ENCODE data around the gene ZXDB.
A peak's percentile ranks its signal among the peaks of the same experiment; 100 is the strongest.
"Not testable (repeated sequence)": the region's sequence is repeated elsewhere in the genome, so short reads cannot be mapped to it uniquely, and the experiment has no call there.

ZXDB gene

GRCh38 chrX:57596109-57596508 lies 4.3 kb downstream of the ZXDB start:
- no peaks in the 10 kb centered on the region for H3K9me2 ChIP-seq (replicated peaks; ENCODE audit: low read depth, low read length)
- no peaks in the 10 kb centered on the region for H3K36me3 ChIP-seq (ENCODE audit: insufficient read depth, low read length)
- TF ChIP-seq EZH2phosphoT487 (IDR thresholded peaks at IDR 0.05; ENCODE audit: borderline replicate concordance): no peak
- TF ChIP-seq CTCF (conservative IDR thresholded peaks at IDR 0.05; ENCODE audit: low read length): no peak
- H3K4me2 ChIP-seq (ENCODE audit: low read depth, low read length, poor library complexity, severe bottlenecking): peak overlapping the region; percentile 88
- H3K9ac ChIP-seq (ENCODE audit: low read depth, low read length, poor library complexity, severe bottlenecking): peak overlapping the region; percentile 32
- H4K20me1 ChIP-seq (ENCODE audit: insufficient read depth, low read length, poor library complexity, severe bottlenecking): peaks cover 30% of the 10 kb centered on the region
- peaks cover 5% of the 10 kb centered on the region for H3K4me1 ChIP-seq (ENCODE audit: insufficient read depth, low read length, poor library complexity, severe bottlenecking)
- no peaks in the 10 kb centered on the region for H3K9me3 ChIP-seq (ENCODE audit: insufficient read depth, low read depth, low read length)
- no peaks in the 10 kb centered on the region for H3K27me3 ChIP-seq (ENCODE audit: insufficient read depth, low read length, poor library complexity, severe bottlenecking)
- H3K79me2 ChIP-seq (ENCODE audit: insufficient read depth, low read length): peaks cover 37% of the 10 kb centered on the region
- no peaks in the 10 kb centered on the region for H3F3A ChIP-seq (ENCODE audit: low read depth)
- H2AFZ ChIP-seq (ENCODE audit: low read length): no peak overlapping the region
- peak overlapping the region; percentile 70 for H3K4me3 ChIP-seq (ENCODE audit: low read length, poor library complexity, severe bottlenecking)

GRCh38 chrX:57596516-57596915 lies 4.7 kb downstream of the ZXDB start:
- peak overlapping the region; percentile 32 for H3K9ac ChIP-seq (ENCODE audit: low read depth, low read length, poor library complexity, severe bottlenecking)
- no peaks in the 10 kb centered on the region for H3K36me3 ChIP-seq (ENCODE audit: insufficient read depth, low read length)
- H3F3A ChIP-seq (ENCODE audit: low read depth): no peaks in the 10 kb centered on the region
- peaks cover 30% of the 10 kb centered on the region for H4K20me1 ChIP-seq (ENCODE audit: insufficient read depth, low read length, poor library complexity, severe bottlenecking)
- no peak for TF ChIP-seq CTCF (conservative IDR thresholded peaks at IDR 0.05; ENCODE audit: low read length)
- TF ChIP-seq EZH2phosphoT487 (IDR thresholded peaks at IDR 0.05; ENCODE audit: borderline replicate concordance): no peak
- H3K4me2 ChIP-seq (ENCODE audit: low read depth, low read length, poor library complexity, severe bottlenecking): peak overlapping the region; percentile 88
- peaks cover 37% of the 10 kb centered on the region for H3K79me2 ChIP-seq (ENCODE audit: insufficient read depth, low read length)
- H3K27me3 ChIP-seq (ENCODE audit: insufficient read depth, low read length, poor library complexity, severe bottlenecking): no peaks in the 10 kb centered on the region
- H2AFZ ChIP-seq (ENCODE audit: low read length): no peak overlapping the region
- no peaks in the 10 kb centered on the region for H3K9me3 ChIP-seq (ENCODE audit: insufficient read depth, low read depth, low read length)
- H3K4me3 ChIP-seq (ENCODE audit: low read length, poor library complexity, severe bottlenecking): peak overlapping the region; percentile 70
- peaks cover 4% of the 10 kb centered on the region for H3K4me1 ChIP-seq (ENCODE audit: insufficient read depth, low read length, poor library complexity, severe bottlenecking)
- H3K9me2 ChIP-seq (replicated peaks; ENCODE audit: low read depth, low read length): no peaks in the 10 kb centered on the region

- no peaks in the 10 kb centered on the region for H3K9me2 ChIP-seq (replicated peaks; ENCODE audit: low read depth, low read length)
- H3K9ac ChIP-seq (ENCODE audit: low read depth, low read length, poor library complexity, severe bottlenecking): no peak overlapping the region
- H3K36me3 ChIP-seq (ENCODE audit: insufficient read depth, low read length): no peaks in the 10 kb centered on the region
- no peaks in the 10 kb centered on the region for H4K20me1 ChIP-seq (ENCODE audit: insufficient read depth, low read length, poor library complexity, severe bottlenecking)
- no peaks in the 10 kb centered on the region for H3K27me3 ChIP-seq (ENCODE audit: insufficient read depth, low read length, poor library complexity, severe bottlenecking)
- no peaks in the 10 kb centered on the region for H3F3A ChIP-seq (ENCODE audit: low read depth)
- TF ChIP-seq EZH2phosphoT487 (IDR thresholded peaks at IDR 0.05; ENCODE audit: borderline replicate concordance) (no peak), CTCF (conservative IDR thresholded peaks at IDR 0.05; ENCODE audit: low read length) (no peak)
- H2AFZ ChIP-seq (ENCODE audit: low read length): no peak overlapping the region
- H3K4me2 ChIP-seq (ENCODE audit: low read depth, low read length, poor library complexity, severe bottlenecking): no peak overlapping the region
- no peak overlapping the region for H3K4me3 ChIP-seq (ENCODE audit: low read length, poor library complexity, severe bottlenecking)
- H3K4me1 ChIP-seq (ENCODE audit: insufficient read depth, low read length, poor library complexity, severe bottlenecking): no peaks in the 10 kb centered on the region
- H3K9me3 ChIP-seq (ENCODE audit: insufficient read depth, low read depth, low read length): no peaks in the 10 kb centered on the region
- no peaks in the 10 kb centered on the region for H3K79me2 ChIP-seq (ENCODE audit: insufficient read depth, low read length)
These were observed 15.7 kb downstream of the ZXDB start for GRCh38 chrX:57607295-57608187.

GRCh38 chrX:57613351-57613750 lies 21.5 kb downstream of the ZXDB start:
- H3K36me3 ChIP-seq (ENCODE audit: insufficient read depth, low read length); H3K4me3 ChIP-seq (ENCODE audit: low read length, poor library complexity, severe bottlenecking); H3K79me2 ChIP-seq (ENCODE audit: insufficient read depth, low read length); H3K9ac ChIP-seq (ENCODE audit: low read depth, low read length, poor library complexity, severe bottlenecking); H3F3A ChIP-seq (ENCODE audit: low read depth); H3K4me1 ChIP-seq (ENCODE audit: insufficient read depth, low read length, poor library complexity, severe bottlenecking); H3K9me2 ChIP-seq (replicated peaks; ENCODE audit: low read depth, low read length); H2AFZ ChIP-seq (ENCODE audit: low read length); H4K20me1 ChIP-seq (ENCODE audit: insufficient read depth, low read length, poor library complexity, severe bottlenecking); H3K4me2 ChIP-seq (ENCODE audit: low read depth, low read length, poor library complexity, severe bottlenecking); H3K27me3 ChIP-seq (ENCODE audit: insufficient read depth, low read length, poor library complexity, severe bottlenecking); H3K9me3 ChIP-seq (ENCODE audit: insufficient read depth, low read depth, low read length): not testable (repeated sequence)

- H3K4me1 ChIP-seq (ENCODE audit: insufficient read depth, low read length, poor library complexity, severe bottlenecking); H3K79me2 ChIP-seq (ENCODE audit: insufficient read depth, low read length); H4K20me1 ChIP-seq (ENCODE audit: insufficient read depth, low read length, poor library complexity, severe bottlenecking); H3K9ac ChIP-seq (ENCODE audit: low read depth, low read length, poor library complexity, severe bottlenecking); H2AFZ ChIP-seq (ENCODE audit: low read length); H3K9me3 ChIP-seq (ENCODE audit: insufficient read depth, low read depth, low read length); H3F3A ChIP-seq (ENCODE audit: low read depth); H3K36me3 ChIP-seq (ENCODE audit: insufficient read depth, low read length); H3K27me3 ChIP-seq (ENCODE audit: insufficient read depth, low read length, poor library complexity, severe bottlenecking); H3K4me3 ChIP-seq (ENCODE audit: low read length, poor library complexity, severe bottlenecking); H3K9me2 ChIP-seq (replicated peaks; ENCODE audit: low read depth, low read length); H3K4me2 ChIP-seq (ENCODE audit: low read depth, low read length, poor library complexity, severe bottlenecking): not testable (repeated sequence)
These were observed 37.6 kb downstream of the ZXDB start for GRCh38 chrX:57629438-57629837.
